GM21619 (cell line): ENCODE results near the gene PMEPA1.

Experiments
- ATAC-seq: cut with Tn5 transposase; IDR thresholded peaks from one replicate; pipeline ENCODE4 v1.9.1; 2021; ENCODE audit not compliant: unreplicated experiment

PMEPA1 gene

DNA sequence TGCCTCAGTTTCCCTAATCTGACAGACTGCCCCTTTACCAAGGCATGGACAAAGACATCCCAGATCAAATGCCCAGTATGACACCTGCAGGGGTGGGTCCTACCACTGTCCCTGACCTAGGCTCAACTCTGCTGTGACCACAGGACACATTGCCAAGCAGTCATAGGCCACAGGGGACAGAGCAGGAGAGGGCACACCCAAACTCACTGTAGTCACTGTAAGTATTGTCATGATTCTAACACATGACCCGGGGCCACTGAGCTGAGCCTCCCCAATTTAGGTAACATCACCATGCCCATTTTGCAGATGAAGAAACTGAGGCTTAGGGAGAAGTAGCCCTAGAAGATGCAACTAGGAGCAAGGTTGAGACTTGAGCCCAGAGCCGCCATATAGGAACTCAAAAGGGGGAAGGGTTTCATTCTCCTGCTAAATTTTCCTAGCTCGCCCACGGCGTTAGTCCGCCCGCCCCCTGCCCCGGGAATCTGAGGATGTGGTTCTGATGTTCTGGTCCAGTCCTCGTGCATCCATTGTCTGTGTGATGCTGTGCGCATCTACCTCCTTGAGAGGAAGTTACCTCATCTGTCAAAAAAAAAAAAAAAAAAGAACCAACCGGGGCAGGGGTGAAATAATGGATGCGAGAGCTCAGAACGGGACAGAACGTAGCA is 44.8 kb downstream of the PMEPA1 start:
- ATAC-seq: no peak

DNA sequence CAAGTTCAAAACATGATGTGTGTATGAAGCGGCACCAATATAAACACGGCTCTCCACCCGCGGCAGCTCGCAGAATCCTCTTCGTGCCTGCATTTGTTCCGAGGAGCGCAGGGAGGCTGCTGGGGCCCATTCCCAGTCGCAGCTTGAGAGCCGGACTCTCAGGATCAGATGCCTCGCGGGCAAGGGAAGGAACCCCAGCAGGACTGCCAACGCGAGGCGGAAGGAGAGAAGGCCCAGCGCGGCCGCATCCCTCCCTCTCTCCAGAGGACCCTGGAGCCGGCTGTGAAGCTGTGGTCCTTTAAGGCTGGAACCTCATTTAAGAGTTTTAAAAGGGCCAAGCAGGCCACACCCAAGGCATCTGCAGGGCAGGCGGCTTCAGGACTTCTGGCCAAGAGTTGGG is 45.3 kb downstream of the PMEPA1 start:
- no peak for ATAC-seq

DNA sequence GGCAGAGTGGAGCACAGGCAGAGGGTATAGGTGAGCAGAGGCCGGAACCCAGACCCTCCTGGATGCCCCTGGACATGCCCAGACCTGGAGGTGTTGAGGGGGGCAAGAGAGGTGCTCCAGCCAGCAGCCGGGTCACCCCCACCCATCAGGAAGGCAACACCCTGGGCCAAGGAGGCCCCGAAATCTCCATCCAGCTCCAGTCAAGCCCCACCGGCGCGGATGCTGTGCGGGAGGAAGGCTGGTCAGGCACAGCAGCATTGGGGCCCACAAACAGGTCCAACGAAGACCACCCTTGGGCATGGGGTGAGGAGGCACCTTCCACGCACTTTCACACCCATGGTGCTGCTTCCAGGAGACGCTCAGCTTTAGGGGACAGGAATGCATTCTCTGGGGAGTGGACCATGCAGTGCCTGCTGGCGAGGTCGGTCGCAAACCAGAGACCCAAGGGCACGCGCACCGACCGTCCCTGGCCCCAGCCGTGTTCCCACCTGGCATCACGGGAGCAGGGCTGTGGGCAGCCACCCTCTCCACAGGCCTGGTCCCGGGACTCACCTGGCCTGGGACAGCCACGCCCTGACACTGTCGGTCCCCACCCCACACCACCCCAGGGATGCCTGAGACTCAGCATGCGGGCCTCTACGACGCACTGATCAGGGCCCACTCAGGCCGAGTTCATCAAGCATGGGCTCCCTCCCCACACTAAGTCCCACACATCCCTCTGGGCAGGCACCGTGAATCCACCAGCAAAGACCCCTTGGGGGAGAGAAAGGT is 45.9 kb downstream of the PMEPA1 start:
- ATAC-seq: no peak

DNA sequence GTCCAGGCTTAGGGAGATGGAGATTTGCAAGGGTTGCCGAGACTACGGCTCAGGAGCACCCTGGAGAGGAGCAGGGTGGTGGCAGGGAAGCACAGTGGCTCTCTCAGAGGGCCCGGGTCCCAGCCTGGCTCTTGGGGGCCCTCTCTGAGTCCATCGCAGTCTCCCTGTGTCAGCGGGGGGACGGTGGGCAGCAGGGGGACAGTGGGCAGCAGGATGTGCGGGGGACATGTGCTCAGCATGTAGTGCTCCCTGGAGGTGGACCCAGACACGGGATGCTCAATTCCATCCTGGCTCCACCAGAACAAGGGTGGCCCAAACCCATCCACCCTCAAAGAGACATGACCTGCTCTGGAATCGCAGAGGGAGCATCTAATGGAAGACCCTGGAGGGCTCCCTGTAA is 46.6 kb downstream of the PMEPA1 start:
- ATAC-seq: no peak

DNA sequence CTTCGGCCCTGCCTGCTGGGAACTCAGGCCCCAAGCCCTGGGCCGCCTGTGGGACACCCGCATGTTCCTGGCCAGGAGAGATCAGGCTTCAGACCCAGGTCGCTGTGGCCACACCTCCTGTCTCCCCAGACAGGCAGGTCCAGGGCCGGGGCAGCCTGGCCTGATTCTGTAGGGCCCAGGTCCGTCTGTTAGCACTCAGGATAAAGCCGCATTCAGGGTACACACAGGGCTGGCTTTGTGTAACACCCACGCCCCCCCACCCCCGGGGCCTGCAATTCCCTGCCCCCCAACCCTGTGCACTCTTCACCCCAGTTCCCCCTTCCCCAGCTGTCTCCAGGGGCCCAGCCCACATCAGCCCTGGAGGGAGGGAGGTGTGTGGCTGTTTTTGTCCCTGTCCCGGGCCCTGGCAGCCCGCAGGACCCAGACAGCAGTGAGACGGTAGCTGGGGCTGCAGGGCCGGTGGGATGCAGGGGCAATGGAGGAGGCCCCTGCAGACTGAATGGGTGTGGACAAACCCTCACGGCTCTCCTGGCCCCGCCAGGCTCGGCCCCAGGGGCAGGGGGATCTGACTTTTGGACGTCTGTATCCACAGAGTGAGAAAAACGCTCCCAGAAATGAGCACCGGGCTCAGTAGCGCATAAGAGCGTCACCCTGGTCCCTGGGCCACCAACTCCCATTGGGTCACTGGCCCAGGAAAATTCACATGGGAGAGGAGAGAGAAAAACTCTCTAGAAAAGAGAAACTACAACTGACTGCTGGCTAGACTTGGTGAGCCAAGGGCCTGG is 47.2 kb downstream of the PMEPA1 start:
- no peak for ATAC-seq

DNA sequence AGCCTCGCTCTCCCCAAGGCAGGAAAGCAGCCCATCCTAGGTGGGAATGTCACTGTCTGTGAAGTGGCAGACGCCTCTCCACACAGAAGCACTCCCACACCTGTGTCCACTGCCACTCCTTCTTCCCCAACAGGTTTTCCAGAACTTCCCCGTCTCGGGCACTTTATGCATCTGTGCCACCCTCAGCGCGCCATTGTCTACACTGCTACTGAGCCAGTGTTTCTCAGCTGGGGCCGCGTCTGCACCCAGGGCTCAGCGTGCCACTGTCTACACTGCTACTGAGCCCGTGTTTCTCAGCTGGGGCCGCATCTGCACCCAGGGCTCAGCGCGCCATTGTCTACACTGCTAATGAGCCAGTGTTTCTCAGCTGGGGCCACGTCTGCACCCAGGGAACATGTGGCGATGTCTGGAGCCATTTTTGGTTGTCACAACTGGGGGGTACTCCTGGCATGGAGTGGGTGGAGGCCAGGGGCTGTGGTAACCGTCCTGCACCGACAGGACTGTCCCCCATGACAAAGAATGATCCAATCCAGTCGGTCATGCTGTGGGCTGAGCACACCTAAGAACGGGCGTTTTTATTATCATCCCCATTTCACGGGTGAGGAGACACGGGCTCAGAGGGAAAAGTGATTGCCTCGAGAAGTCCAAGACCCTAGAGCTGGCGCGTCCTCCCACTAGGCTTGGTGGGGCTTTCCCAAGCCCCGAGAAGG is 47.9 kb downstream of the PMEPA1 start:
- no peak for ATAC-seq

DNA sequence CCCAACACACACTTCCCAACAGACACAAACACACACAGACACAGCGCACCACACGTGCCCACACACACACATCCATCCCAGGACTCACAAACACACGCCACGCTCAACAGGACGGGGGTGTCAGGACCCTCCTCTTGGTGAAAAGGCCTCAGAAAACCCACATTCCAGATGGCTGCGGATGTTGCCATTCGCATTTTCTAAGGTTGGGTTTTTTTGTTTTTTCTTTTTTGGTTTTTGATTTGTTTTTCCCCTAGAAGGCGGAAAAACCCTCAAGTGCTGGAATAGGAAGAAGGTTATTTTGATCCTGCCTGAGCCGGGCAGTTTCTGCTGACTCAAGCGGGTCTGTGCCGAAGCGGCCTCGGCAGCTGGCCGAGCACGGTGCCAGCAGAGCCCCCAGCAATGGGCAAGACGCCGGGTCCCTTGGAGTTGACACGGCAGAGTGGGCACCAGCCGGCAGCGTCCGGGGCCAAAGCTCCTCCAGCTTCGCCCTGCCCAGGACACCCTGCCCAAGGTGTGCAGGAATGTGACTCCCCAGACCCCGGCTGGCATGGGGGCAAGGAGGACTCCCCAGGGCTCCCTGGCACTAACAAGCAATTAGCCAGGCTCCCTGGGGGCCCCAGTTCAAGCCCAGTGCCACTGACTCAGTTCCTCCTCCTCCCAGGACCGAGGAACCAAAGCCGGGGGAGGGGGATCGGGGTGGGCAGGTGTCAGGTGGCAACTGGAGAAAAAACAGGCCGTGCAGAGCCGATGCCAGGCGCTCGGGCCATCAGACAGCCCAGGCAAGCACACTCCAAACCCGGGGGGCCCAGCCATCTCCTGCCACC is 48.7 kb downstream of the PMEPA1 start:
- ATAC-seq: no peak

DNA sequence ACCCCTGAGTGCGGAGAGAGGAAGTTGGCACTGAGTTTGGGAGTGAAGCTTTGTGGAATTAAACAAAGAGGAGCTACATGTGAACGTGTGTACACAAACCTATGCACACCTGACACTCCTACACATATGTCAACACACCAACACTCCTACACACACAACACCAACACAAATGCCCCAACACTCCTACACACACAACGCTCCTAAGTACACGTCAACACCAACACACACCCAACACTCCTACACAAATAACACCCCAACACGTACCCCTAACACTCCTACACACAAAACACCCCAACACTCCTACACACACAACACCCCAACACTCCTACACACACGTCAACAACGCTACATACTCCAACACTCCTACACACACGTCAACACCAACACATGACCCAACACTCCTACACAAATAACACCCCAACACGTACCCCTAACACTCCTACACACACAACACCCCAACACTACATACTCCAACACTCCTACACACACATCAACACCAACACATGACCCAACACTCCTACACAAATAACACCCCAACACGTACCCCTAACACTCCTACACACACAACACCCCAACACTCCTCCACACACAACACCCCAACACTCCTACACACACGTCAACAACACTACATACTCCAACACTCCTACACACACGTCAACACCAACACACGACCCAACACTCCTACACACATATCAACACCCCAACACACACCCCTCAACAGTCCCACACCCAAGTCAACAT is 49.5 kb downstream of the PMEPA1 start:
- ATAC-seq: no peak

DNA sequence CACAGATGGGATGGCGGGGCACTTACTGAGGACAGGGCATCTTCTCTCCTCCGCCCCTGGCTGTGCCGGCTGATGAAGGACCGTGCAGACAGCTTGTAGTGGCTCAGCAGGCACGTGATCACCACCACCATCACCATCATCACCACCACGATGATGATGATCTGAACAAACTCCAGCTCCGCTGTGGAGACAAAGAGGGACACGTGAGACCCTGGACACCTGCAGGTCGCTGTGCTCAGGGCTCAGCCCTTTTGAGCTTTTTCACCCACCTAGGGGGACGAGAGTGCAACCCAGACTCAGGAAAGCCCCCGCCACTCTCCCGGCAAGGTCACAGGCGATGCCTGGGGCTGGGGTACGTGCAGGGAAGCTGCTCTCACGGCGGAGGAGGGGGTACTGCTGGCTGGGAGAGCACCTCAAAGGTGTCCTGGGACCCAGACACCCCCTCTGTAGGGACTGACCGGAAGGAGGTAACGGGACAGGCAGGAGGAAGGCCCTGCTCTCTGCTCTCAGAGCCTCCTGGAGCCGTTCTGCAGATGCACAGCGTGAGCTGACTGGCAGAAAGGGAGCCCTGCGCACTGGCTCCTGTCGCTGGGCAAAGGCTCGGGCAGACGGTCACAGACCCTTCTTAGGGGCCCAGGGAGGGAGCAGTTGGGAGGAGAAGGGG is 50.2 kb downstream of the PMEPA1 start:
- ATAC-seq: no peak

DNA sequence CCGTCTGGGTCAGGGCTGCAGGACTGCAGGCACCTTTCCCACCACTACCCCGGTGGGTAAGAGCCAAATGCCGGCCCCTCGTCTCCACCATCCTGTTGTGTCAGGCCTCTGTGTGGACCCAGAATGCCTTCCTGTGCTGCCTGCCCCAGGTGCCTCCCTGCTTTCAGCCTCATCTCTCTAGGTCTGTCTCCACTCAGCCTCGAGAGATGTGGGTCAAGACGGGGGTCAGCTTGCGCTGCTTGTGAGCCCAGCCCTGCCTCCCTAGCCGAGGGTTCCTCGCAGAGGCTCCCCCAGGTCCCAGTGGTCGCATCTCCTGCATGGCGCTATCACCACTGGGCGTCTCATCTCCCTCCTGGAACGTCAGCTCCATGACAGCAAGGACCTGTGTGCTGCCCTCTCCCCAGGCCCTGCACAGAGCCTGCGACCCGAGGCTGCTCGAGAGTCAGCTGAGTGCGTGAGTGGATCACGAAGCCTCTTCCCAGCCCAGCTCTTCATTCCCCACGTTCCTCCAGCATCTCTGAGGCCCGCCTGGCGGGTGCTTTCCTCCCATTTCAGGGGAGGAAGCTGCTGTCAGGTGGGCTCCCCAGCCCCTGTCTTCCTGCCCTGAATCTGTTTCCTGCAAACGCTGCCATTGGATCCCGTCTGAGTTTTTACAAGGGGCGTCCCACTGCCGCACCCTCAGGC is 50.8 kb downstream of the PMEPA1 start:
- ATAC-seq: no peak

DNA sequence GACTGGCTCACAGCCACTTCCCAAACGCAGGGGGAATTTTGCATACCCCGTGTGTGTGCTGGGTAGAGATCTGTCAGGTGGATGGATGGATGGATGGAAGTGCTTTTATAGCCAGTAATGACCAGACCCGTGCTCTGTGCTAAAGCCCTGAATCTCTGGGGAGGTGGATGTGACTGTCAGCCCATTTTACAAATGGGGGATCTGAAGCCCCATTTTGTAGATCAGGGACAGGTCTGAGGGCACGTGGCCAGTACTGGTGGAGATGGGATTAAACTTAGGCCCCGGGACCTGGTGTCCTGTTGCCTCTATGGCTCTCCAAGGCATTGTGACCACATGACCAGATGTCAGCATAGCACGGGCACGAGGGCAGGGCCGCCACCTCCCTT is 51.4 kb downstream of the PMEPA1 start:
- no peak for ATAC-seq

DNA sequence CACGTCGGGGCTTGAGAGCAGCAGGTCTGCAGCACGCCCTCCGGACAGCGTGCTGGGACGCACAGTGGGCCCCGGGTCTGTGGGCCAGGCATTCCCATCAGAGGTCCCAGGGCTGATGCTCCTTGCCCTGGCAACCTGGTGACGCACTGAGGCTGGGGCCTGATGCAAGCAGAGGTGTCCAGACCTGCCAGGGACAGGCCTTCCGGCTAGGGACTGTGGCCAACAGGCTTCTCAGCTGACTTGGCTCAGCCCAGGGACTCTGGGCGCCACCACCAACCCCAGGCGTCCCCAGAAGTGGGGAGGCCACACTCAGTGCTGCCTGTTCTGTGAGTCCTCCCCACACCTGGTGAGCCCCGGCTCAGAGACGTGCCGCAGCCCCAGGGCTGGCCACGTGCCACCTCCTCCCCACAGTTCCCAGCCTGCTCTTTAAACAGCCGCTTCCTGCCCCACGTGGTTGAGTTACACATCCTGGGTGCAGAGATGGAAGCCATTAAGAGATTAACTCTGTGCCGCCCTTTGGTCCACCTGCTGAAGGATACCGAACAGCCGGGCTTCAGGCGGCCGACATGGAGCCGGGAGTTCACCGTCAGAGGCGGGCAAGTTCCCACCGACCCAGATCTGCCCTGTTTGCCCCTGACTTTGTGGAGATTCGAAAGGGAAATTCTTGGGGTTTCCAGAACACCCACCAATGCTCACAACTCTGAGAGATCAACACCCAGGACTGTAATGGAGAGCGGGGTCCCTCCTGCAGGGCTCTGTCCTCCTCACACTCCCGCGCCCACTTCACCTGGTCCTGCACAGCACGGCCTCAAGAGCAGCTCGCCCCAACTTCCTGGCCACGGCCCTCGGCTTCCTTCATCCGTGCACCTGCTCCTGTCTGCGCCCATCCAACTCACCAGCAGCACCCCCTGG is 52.0 kb downstream of the PMEPA1 start:
- ATAC-seq: no peak

DNA sequence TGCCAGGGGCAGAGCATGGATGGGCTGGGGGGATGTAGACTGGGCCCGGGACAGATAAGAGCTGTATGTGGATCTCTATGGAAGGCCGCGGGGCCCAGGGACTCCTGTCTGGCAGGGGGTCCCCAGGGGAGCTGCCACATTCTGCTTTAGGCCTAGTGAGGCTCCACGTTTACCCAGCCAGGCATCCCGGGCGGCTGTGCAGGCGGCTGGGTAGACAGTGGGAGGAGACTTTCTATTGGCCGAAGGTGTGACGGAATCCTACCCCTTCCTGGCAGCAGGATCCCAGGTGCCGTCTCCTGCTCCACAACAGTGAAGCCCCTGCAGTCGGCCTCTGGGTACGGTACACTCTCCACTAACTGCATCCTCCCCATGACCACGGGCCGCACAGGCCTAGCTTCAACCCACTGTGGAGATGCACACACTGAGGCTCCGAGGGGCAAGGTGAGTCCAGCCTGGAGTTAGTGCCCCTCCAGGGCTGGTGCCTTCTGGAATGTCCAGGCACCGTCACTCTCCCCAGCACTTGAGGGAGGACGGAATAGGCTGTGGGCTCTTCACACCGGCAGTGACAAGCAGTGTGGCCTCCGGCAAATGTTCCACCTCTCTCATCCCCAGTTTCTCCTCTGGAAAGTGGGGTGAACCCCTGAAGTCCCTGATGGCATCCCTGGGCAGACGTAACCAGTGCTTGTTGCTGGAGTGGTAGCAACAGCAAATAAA is 52.8 kb downstream of the PMEPA1 start:
- ATAC-seq: no peak

DNA sequence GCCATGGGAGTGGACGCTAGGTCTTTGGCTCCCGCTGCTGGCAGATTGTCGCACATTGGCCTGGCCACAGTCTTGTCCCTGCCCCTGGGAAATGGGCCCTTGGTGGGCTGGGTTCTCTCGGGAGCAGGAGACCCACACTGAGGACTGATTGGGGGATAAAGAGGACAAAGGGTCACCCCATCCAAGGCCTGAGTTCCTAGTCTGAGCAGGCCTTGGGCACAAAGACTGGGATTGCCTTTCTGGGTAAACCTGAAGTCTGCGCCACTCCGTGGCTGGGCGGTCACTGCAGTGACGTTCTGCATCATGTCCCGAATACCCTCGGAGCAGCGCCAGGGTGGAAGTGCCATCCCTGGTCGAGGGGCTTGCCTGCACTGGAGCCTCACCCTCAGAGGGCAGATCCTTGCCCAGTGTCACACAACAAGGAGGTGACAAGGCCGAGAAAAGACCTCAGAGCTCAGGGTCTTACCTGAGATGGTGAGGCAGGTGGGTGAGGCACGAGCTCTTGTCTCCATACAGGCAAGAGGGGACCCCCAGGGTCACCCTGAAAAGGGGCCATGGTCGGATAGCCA is 53.5 kb downstream of the PMEPA1 start:
- ATAC-seq: no peak

DNA sequence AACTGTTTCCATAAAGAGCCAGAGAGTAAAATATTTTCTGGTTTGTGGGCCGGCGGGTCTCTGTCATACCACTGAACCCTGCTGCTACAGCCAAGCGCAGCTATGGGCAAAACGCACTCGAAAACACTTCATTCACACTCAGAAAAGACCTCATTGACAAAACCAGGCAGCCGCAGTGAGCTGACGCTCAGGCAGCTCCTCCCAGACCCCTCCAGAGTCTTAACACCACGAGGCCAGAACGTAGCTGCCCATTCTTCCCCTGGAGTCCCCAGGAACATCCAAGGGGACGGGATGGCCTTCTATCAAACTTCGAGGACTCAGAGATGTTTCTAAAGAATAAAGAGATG is 54.0 kb downstream of the PMEPA1 start:
- ATAC-seq: no peak

DNA sequence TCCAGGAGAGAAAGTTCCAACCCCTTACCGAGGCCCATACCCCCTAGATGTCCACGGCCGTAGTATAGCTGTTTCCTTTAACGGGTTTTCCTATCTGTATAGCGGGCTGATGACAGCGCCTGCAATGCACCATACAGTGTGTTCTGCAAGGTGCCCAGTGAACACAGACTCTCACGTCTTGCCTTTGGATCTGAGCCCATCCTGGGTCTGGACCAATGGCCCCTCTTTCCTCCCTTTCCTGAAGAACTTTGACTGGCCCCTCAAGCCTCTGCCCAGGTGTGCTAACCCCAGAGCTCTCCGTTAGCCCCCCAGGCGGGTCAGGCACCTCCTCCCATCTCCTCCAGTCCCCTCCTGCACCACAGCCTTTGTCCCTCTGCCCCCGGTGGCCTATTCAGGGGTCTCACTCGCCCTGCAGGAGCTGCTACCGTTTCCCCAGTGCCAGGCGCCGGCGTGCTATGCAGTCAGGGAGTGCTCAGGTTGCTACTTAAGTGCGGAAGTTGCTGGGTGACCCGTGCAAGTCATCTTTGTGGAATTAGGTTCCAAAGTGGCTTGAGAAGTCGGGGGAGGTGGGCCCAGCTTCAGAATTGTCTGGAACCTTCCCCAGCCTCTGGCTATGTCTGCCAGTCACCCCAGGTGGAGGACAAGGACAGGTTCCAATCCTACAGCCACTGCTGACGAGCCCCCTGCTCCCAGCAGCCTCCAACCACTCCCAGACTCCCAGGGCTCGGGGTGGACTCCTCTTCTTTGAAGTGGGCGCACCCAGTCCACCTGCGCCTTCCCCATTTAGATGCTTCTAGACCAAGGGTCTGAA is 54.6 kb downstream of the PMEPA1 start:
- ATAC-seq: no peak
